HG03196 (cell line): ENCODE measurements around the gene CACNA1H.
"Not testable (repeated sequence)": the region's sequence is repeated elsewhere in the genome, so short reads cannot be mapped to it uniquely, and the experiment has no call there.

Experiments
- ATAC-seq: cut with Tn5 transposase; IDR thresholded peaks from one replicate; pipeline ENCODE4 v1.9.1; 2021; ENCODE audit not compliant: unreplicated experiment

The CACNA1H gene

GRCh38 chr16:1262210-1262845 is 109.4 kb downstream of the CACNA1H start:
- no peak for ATAC-seq

GRCh38 chr16:1262846-1263221 is 109.9 kb downstream of the CACNA1H start:
- ATAC-seq, result no peak

GRCh38 chr16:1263591-1264344 is 110.9 kb downstream of the CACNA1H start:
- no peak for ATAC-seq

GRCh38 chr16:1264345-1265089 is 111.6 kb downstream of the CACNA1H start:
- ATAC-seq, result no peak

- ATAC-seq, result no peak
These were observed 112.3 kb downstream of the CACNA1H start for GRCh38 chr16:1265090-1265630.

GRCh38 chr16:1265826-1266225 is 112.9 kb downstream of the CACNA1H start:
- ATAC-seq, result no peak

- ATAC-seq, result not testable (repeated sequence)
These were observed 116.5 kb downstream of the CACNA1H start for GRCh38 chr16:1269418-1269817.

GRCh38 chr16:1271380-1271723 is 118.4 kb downstream of the CACNA1H start:
- no peak for ATAC-seq
